ENCODE measurements around the gene GSC2.

The GSC2 gene

GRCh38 chr22:19132693-19133400 is 17.2 kb downstream of the GSC2 start:
- DNase-seq, result no peak

- DNase-seq, result no peak
Observed at GRCh38 chr22:19132153-19132552, 17.9 kb downstream of the GSC2 start.

- no peak for DNase-seq
Observed at GRCh38 chr22:19131685-19132015, 18.4 kb downstream of the GSC2 start.

- no peak for DNase-seq
Observed at GRCh38 chr22:19130959-19131684, 19.0 kb downstream of the GSC2 start, which contains the start of gene TSSK2. Gene TSSK2 (plus strand): TSS chr22:19131308. CDS start chr22:19131400, 92 bp downstream.

GRCh38 chr22:19129871-19130270 is 20.2 kb downstream of the GSC2 start:
- DNase-seq, result no peak

- no peak for DNase-seq
Observed at GRCh38 chr22:19128946-19129727, 21.0 kb downstream of the GSC2 start.

- no peak for DNase-seq
Observed at GRCh38 chr22:19128009-19128401, 22.1 kb downstream of the GSC2 start.

- no peak for DNase-seq
Observed at GRCh38 chr22:19127329-19128008, 22.6 kb downstream of the GSC2 start.

GRCh38 chr22:19126309-19127273 is 23.5 kb downstream of the GSC2 start:
- no peak for DNase-seq

- DNase-seq, result no peak
Observed at GRCh38 chr22:19125474-19126308, 24.4 kb downstream of the GSC2 start.

- no peak for DNase-seq
Observed at GRCh38 chr22:19125011-19125410, 25.1 kb downstream of the GSC2 start.

GRCh38 chr22:19124377-19124776 is 25.7 kb downstream of the GSC2 start:
- DNase-seq, result no peak

- no peak for DNase-seq
Observed at GRCh38 chr22:19123936-19124335, 26.2 kb downstream of the GSC2 start.

- no peak for DNase-seq
Observed at GRCh38 chr22:19122752-19123492, 27.2 kb downstream of the GSC2 start.

GRCh38 chr22:19122143-19122751 is 27.8 kb downstream of the GSC2 start, which contains the start of gene DGCR2:
Gene DGCR2 (minus strand): TSS chr22:19122412. CDS start chr22:19122206, 206 bp downstream.
- peak; percentile 94 to 96 (median 95) for DNase-seq

GRCh38 chr22:19121631-19122142 is 28.4 kb downstream of the GSC2 start:
- peak in 3 of 5 donors; percentile 21 to 50 (median 33) for DNase-seq

GRCh38 chr22:19120829-19121630 is 29.1 kb downstream of the GSC2 start:
- DNase-seq, result no peak

GRCh38 chr22:19119949-19120348 is 30.1 kb downstream of the GSC2 start:
- DNase-seq, result no peak
